GM23248 (cell line): ENCODE results near the gene FAM193A.

Source experiments
- EZH2 ChIP-seq: fragments of 200-600 bp; sonication (generic); IDR thresholded peaks from 2 replicates; pipeline ENCODE4 v1.6.1; 2018; ENCODE audit warnings: antibody characterized with exemption, mild to moderate bottlenecking; ENCODE audit not compliant: insufficient read depth, poor library complexity, severe bottlenecking
- EZH2phosphoT487 ChIP-seq: fragments of 200-600 bp; sonication (generic); IDR thresholded peaks from 2 replicates; pipeline ENCODE4 v1.6.1; 2018; ENCODE audit warnings: antibody characterized with exemption, moderate library complexity, mild to moderate bottlenecking, low read depth; ENCODE audit not compliant: insufficient read depth

DNA sequence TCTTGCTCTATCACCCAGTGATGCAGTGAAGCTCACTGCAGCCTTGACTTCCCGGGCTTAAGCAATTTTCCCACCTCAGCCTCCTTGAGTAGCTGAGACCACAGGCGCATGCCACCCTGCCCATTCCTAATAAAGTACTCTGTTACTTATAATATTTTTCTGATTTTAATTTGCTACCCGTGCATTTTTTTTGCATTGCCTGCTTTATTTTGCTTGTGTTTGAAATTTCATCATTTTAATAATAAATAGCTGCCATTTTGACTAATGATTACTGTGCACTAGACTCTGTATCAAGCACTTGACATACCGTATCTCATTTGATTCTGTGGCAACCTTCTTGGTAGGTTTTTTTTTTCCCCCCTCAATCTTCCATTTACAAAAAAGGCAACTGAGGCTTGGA, 41.7 kb downstream of the FAM193A start:
- TF ChIP-seq EZH2phosphoT487: no peak
- TF ChIP-seq EZH2: no peak
